ENCODE measurements around the gene PBX3. TPM values are rescaled to one million over a fixed set of nuclear protein-coding genes. Genes with fewer than 3 reads are reported as not detected.

Gene PBX3
- total and polyA plus RNA-seq, 3 donors from 2014 or later: 21.0 to 56.1 (median 48.0) TPM

DNA sequence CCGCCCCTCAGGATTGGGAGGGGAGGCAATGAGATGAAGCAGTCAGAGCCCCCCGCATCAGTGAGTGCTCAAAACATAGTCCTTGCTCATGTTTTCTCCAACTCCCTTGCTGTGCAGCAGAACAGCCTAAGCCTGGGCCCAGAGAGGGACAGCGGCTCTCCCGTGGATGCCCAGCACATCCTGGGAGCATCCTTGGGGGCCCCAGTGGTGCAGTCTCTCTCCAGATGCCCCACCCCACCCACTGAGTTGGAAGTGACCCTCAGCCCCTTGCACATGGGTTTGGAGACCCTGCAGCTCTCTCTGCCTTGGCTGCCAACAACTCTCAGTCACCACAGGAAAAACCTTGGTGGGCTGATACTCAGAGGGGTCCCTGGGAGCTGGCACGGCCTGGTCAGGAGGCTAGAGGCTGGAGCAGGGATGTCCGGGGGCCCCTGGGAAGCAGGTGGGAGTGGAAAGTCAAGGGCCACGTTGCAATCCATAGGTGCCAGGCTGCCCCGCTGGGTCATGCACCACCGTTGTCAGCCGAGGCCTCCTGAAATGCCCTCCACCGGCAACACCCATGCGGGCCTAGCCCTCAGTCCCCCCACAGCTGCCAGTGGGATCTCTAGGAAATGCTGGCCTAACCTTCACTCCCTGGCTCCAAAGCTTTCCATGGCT, 242.5 kb downstream of the PBX3 start:
- Histone ChIP-seq H3K36me3 (ENCODE audit: low read depth, missing control alignments) (no peaks in the 10 kb centered on the region), H3K4me3 (no peak overlapping the region), H3K27ac (no peak overlapping the region), H3K4me1 (no peaks in the 10 kb centered on the region), H3K27me3 (no peaks in the 10 kb centered on the region), H3K9me3 (no peaks in the 10 kb centered on the region)
- intact Hi-C loops (cut with DNase I; ENCODE audit: low total_unique reads): no loop called here
- no peak for DNase-seq
- WGBS, 2 donors: 89 to 91% methylated on average over 4 to 12 of the region's 12 CpGs
- TF ChIP-seq POLR2A (IDR thresholded peaks at IDR 0.05): no peak
- no peak for TF ChIP-seq CTCF (IDR thresholded peaks at IDR 0.05)

GRCh38 chr9:125990186-125990792, 243.1 kb downstream of the PBX3 start:
- intact Hi-C loops (cut with DNase I; ENCODE audit: low total_unique reads): no loop called here
- Histone ChIP-seq H3K4me3 (no peak overlapping the region), H3K27me3 (no peaks in the 10 kb centered on the region), H3K27ac (no peak overlapping the region), H3K36me3 (ENCODE audit: low read depth, missing control alignments) (no peaks in the 10 kb centered on the region), H3K4me1 (no peaks in the 10 kb centered on the region), H3K9me3 (no peaks in the 10 kb centered on the region)
- TF ChIP-seq CTCF (IDR thresholded peaks at IDR 0.05) (no peak), POLR2A (IDR thresholded peaks at IDR 0.05) (no peak)
- WGBS, 2 donors: 77 to 93% methylated on average over 4 to 16 of the region's 16 CpGs
- DNase-seq: no peak

- Histone ChIP-seq H3K4me1 (no peaks in the 10 kb centered on the region), H3K4me3 (no peak overlapping the region), H3K27me3 (no peaks in the 10 kb centered on the region), H3K36me3 (ENCODE audit: low read depth, missing control alignments) (no peaks in the 10 kb centered on the region), H3K27ac (no peak overlapping the region), H3K9me3 (no peaks in the 10 kb centered on the region)
- TF ChIP-seq CTCF (IDR thresholded peaks at IDR 0.05) (no peak), POLR2A (IDR thresholded peaks at IDR 0.05) (no peak)
- intact Hi-C loops (cut with DNase I; ENCODE audit: low total_unique reads): no loop called here
- 47 to 56% methylated on average over 12 of the region's 12 CpGs for WGBS, 2 donors
- DNase-seq: peak; percentile 79
Measured at GRCh38 chr9:125990793-125991220, 243.6 kb downstream of the PBX3 start.

DNA sequence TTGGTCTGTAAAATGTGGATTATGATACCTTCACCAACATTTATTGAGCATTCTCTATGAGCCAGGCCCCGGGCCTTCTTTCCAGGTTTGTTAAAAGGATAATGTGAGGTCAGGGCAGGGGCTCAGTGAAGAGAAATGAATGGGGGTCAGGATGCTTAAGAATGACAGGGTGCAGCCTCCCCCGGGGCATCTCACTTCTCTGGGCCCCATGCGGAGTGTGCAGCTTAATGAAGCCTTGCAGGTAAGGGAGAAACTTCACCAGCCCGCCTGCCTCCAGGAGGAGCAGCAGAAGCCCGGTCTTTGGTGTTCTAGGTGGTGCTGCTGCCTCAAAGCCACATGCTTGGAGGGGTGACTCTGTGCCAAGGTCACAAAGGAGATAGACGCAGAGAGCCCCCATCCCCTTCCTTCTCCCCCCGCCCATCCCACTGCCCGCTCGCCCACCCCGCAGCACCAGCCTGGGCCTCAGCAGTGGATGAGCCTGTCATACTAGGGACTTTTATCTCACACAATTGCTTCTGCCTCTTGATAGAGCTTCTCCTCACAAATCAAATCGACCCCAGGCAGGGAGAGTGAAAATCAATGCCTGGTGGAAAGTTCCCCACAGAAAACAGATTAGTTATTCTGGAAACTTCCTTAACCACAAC, 244.8 kb downstream of the PBX3 start:
- Histone ChIP-seq H3K36me3 (ENCODE audit: low read depth, missing control alignments) (no peaks in the 10 kb centered on the region), H3K9me3 (no peaks in the 10 kb centered on the region), H3K27me3 (no peaks in the 10 kb centered on the region), H3K4me1 (no peaks in the 10 kb centered on the region), H3K27ac (no peak overlapping the region), H3K4me3 (no peak overlapping the region)
- intact Hi-C loops (cut with DNase I; ENCODE audit: low total_unique reads): no loop called here
- TF ChIP-seq POLR2A (IDR thresholded peaks at IDR 0.05): no peak
- no peak for DNase-seq
- 78 to 83% methylated on average over 11 of the region's 11 CpGs for WGBS, 2 donors

DNA sequence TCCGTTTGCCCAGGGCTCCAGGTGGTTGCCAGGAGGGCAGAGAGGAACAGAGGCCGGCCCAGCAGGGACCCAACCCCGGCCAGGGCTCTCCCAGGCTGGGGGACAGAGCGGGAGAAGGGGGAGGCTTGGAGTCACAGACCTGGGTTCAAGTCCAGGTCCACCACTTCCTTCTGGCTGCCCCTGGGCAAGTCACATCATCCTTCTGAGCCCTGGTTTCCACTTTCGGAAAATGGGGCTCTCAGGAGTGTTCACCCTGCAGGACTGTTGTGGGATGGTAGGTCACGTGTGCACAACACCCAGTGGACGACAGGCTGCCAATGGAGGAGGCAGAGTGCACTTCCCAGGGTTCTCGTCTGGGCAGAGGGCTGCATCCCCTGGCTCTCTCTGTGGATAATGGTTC, 245.4 kb downstream of the PBX3 start:
- H3K27me3 ChIP-seq: no peaks in the 10 kb centered on the region
- no peak overlapping the region for H3K4me3 ChIP-seq
- 82 to 94% methylated on average over 7 to 8 of the region's 8 CpGs for WGBS, 2 donors
- H3K9me3 ChIP-seq: no peaks in the 10 kb centered on the region
- no peaks in the 10 kb centered on the region for H3K4me1 ChIP-seq
- DNase-seq: no peak
- no peaks in the 10 kb centered on the region for H3K36me3 ChIP-seq (ENCODE audit: low read depth, missing control alignments)
- no peak for TF ChIP-seq POLR2A (IDR thresholded peaks at IDR 0.05)
- TF ChIP-seq CTCF (IDR thresholded peaks at IDR 0.05): no peak
- intact Hi-C loops (cut with DNase I; ENCODE audit: low total_unique reads): no loop called here
- H3K27ac ChIP-seq: no peak overlapping the region
